Glutamatergic neuron (in vitro differentiated cells): ENCODE results near the gene SPINK2. TPM values are rescaled to one million over a fixed set of nuclear protein-coding genes. Genes with fewer than 3 reads are reported as not detected.

Source experiments
- DNase-seq: peaks from one replicate; pipeline ENCODE4 v3.0.0; 2022
- H3K27ac Mint-ChIP-seq: one replicate; pipeline ENCODE4 v1.8.0; 2020; ENCODE audit warnings: mild to moderate bottlenecking, mixed read lengths, inconsistent platforms; ENCODE audit not compliant: unreplicated experiment
- H3K27me3 Mint-ChIP-seq: one replicate; pipeline ENCODE4 v1.8.0; 2020; ENCODE audit warnings: mild to moderate bottlenecking, moderate library complexity, mixed read lengths, inconsistent platforms; ENCODE audit not compliant: unreplicated experiment
- H3K36me3 Mint-ChIP-seq: one replicate; pipeline ENCODE4 v1.8.0; 2020; ENCODE audit warnings: mild to moderate bottlenecking, mixed read lengths, inconsistent platforms; ENCODE audit not compliant: unreplicated experiment
- H3K4me1 Mint-ChIP-seq: one replicate; pipeline ENCODE4 v1.8.0; 2020; ENCODE audit warnings: mild to moderate bottlenecking, low read depth, mixed read lengths, inconsistent platforms; ENCODE audit not compliant: unreplicated experiment
- H3K4me3 Mint-ChIP-seq: one replicate; pipeline ENCODE4 v1.8.0; 2020; ENCODE audit warnings: mild to moderate bottlenecking, mixed read lengths, inconsistent platforms; ENCODE audit not compliant: unreplicated experiment
- H3K9me3 Mint-ChIP-seq: one replicate; pipeline ENCODE4 v1.8.0; 2020; ENCODE audit warnings: mild to moderate bottlenecking, moderate library complexity, mixed read lengths, inconsistent platforms; ENCODE audit not compliant: unreplicated experiment
- CTCF ChIP-seq: fragments of 200-600 bp; sonication (generic); IDR thresholded peaks from one replicate; pipeline ENCODE4 v1.5.0; 2021; ENCODE audit not compliant: partially characterized antibody, unreplicated experiment
- long read RNA-seq: library from polyadenylated mRNA; unstranded; transcript quantifications from one replicate; pipeline ENCODE4 v2.0.0, GENCODE V29; 2020; ENCODE audit not compliant: unreplicated experiment
- total RNA-seq: library from RNA; stranded (reverse); fragmentation: NEBNext Ultra II Directional; extraction: Animal tissue kit (Norgen Biotek cat#: 25700); gene quantifications from one replicate; pipeline ENCODE4 v1.2.1, GENCODE V29; 2021; ENCODE audit not compliant: unreplicated experiment

The SPINK2 gene
- total RNA-seq, result not detected
- long read RNA-seq, result 0 reads

GRCh38 chr4:56821381-56822243, at the start of gene SPINK2:
SPINK2 (minus strand) TSS chr4:56821701; CDS start chr4:56821662, 39 bp downstream.
- Mint-ChIP-seq H3K27me3 (peaks cover 3% of the 10 kb centered on the region), H3K27ac (no peak within 1 kb of the TSS), H3K4me3 (peak within 1 kb of the TSS; percentile 71), H3K4me1 (no peaks in the 10 kb centered on the region), H3K9me3 (peaks cover 2% of the 10 kb centered on the region), H3K36me3 (no peaks in the 10 kb centered on the region)
- TF ChIP-seq CTCF, result no peak
- peak; percentile 57 for DNase-seq

- H3K36me3 Mint-ChIP-seq, result no peaks in the 10 kb centered on the region
- H3K9me3 Mint-ChIP-seq, result no peaks in the 10 kb centered on the region
- no peaks in the 10 kb centered on the region for H3K27me3 Mint-ChIP-seq
- H3K4me3 Mint-ChIP-seq, result no peak overlapping the region
- H3K27ac Mint-ChIP-seq, result no peak overlapping the region
- peaks cover 5% of the 10 kb centered on the region for H3K4me1 Mint-ChIP-seq
- no peak for DNase-seq
- TF ChIP-seq CTCF, result no peak
Measured at GRCh38 chr4:56870946-56871345, 49.4 kb upstream of the SPINK2 start.

GRCh38 chr4:56863441-56864139, 42.1 kb upstream of the SPINK2 start:
- H3K27ac Mint-ChIP-seq, result no peak overlapping the region
- DNase-seq, result no peak
- no peaks in the 10 kb centered on the region for H3K9me3 Mint-ChIP-seq
- TF ChIP-seq CTCF, result no peak
- H3K36me3 Mint-ChIP-seq, result no peaks in the 10 kb centered on the region
- no peaks in the 10 kb centered on the region for H3K4me1 Mint-ChIP-seq
- no peaks in the 10 kb centered on the region for H3K27me3 Mint-ChIP-seq
- no peak overlapping the region for H3K4me3 Mint-ChIP-seq

GRCh38 chr4:56861360-56861759, 39.9 kb upstream of the SPINK2 start:
- H3K27ac Mint-ChIP-seq, result no peak overlapping the region
- DNase-seq, result no peak
- no peaks in the 10 kb centered on the region for H3K9me3 Mint-ChIP-seq
- no peaks in the 10 kb centered on the region for H3K27me3 Mint-ChIP-seq
- H3K36me3 Mint-ChIP-seq, result no peaks in the 10 kb centered on the region
- H3K4me3 Mint-ChIP-seq, result no peak overlapping the region
- H3K4me1 Mint-ChIP-seq, result no peaks in the 10 kb centered on the region
- no peak for TF ChIP-seq CTCF

GRCh38 chr4:56860781-56861180, 39.3 kb upstream of the SPINK2 start:
- Mint-ChIP-seq H3K36me3 (no peaks in the 10 kb centered on the region), H3K27ac (no peak overlapping the region), H3K4me1 (no peaks in the 10 kb centered on the region), H3K27me3 (no peaks in the 10 kb centered on the region), H3K4me3 (no peak overlapping the region), H3K9me3 (no peaks in the 10 kb centered on the region)
- no peak for DNase-seq
- no peak for TF ChIP-seq CTCF
